ENCODE measurements around the gene TUT4.

- TF ChIP-seq CTCF (IDR thresholded peaks at IDR 0.05) (no peak), EP300 (IDR thresholded peaks at IDR 0.05) (no peak)
Measured at GRCh38 chr1:52572387-52572786, 19.5 kb upstream of the TUT4 start.

Measured in ovary (tissue), 3 donors.